Nephron (organoid): ENCODE data around the gene PYCR2.

Experiments used
- H3K27ac Mint-ChIP-seq, 3 experiments: 2 replicates each; pipeline ENCODE4 v1.8.0; 2020; ENCODE audit warnings: mixed read lengths in 3 of 3, mild to moderate bottlenecking in 2 of 3, moderate library complexity in 1 of 3
- H3K27me3 Mint-ChIP-seq: 2 replicates; pipeline ENCODE4 v1.8.0; 2021; ENCODE audit warnings: low read depth, mild to moderate bottlenecking, moderate library complexity, mixed read lengths
- H3K36me3 Mint-ChIP-seq: 2 replicates; pipeline ENCODE4 v1.8.0; 2020; ENCODE audit warnings: low read depth, mixed read lengths
- H3K4me1 Mint-ChIP-seq: 2 replicates; pipeline ENCODE4 v1.8.0; 2020; ENCODE audit warnings: mixed read lengths
- H3K4me3 Mint-ChIP-seq, 3 experiments: 2 replicates each; pipeline ENCODE4 v1.8.0; 2020; ENCODE audit warnings: mild to moderate bottlenecking in 3 of 3, mixed read lengths in 3 of 3, moderate library complexity in 2 of 3
- H3K9me3 Mint-ChIP-seq: 2 replicates; pipeline ENCODE4 v1.8.0; 2020; ENCODE audit warnings: mixed read lengths
- CTCF ChIP-seq, 3 experiments: fragments of 200-600 bp; sonication (generic); IDR thresholded peaks; one replicate each; pipeline ENCODE4 v1.5.0; 2021; ENCODE audit warnings: antibody characterized with exemption in 3 of 3; ENCODE audit not compliant: unreplicated experiment in 3 of 3

The PYCR2 gene

GRCh38 chr1:225899044-225899925, 24.8 kb downstream of the PYCR2 start:
- TF ChIP-seq CTCF (IDR thresholded peaks at IDR 0.05; ENCODE audit: unreplicated experiment in 3 of 3): no peak
- H3K36me3 Mint-ChIP-seq: no peaks in the 10 kb centered on the region
- no peaks in the 10 kb centered on the region for H3K4me1 Mint-ChIP-seq
- no peaks in the 10 kb centered on the region for H3K27me3 Mint-ChIP-seq
- H3K4me3 Mint-ChIP-seq: no peak overlapping the region
- no peak overlapping the region for H3K27ac Mint-ChIP-seq
- H3K9me3 Mint-ChIP-seq: no peaks in the 10 kb centered on the region

- Mint-ChIP-seq H3K27me3 (no peaks in the 10 kb centered on the region), H3K4me1 (no peaks in the 10 kb centered on the region), H3K27ac (no peak overlapping the region), H3K4me3 (no peak overlapping the region), H3K36me3 (no peaks in the 10 kb centered on the region), H3K9me3 (no peaks in the 10 kb centered on the region)
- no peak for TF ChIP-seq CTCF (IDR thresholded peaks at IDR 0.05; ENCODE audit: unreplicated experiment in 3 of 3)
These were observed 26.2 kb downstream of the PYCR2 start for GRCh38 chr1:225897595-225898514.

DNA sequence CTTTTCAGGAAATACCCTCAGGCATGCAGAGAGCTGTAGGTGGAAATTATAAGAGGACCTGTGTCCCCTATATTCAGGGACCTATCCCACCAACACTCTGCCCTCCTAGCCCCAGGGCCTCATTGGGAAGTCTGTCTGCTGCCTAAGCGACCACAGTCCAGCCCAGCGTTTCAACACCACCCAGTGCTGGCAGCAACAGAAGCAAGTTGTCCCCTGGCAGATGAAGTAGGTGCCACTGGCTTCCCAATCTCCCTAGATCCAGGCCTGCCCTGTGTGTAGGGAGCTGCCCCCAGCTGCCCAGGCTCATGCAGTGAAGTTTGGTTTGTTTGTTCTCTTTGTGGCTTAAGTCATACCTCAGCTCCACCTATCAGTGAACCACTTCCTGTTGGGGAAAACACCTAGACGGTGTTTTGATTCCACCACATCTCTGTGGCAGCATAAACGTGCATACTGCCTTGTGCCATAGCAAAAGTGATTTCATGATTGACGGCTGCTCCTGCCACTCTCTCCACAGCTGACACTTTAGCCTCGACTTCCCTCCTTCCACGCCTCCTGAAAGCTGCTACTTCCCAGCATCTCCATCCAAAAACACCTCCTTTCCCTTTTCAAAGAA, 27.0 kb downstream of the PYCR2 start:
- no peak overlapping the region for H3K27ac Mint-ChIP-seq
- H3K27me3 Mint-ChIP-seq: no peaks in the 10 kb centered on the region
- no peaks in the 10 kb centered on the region for H3K4me1 Mint-ChIP-seq
- no peak overlapping the region for H3K4me3 Mint-ChIP-seq
- no peaks in the 10 kb centered on the region for H3K36me3 Mint-ChIP-seq
- no peak for TF ChIP-seq CTCF (IDR thresholded peaks at IDR 0.05; ENCODE audit: unreplicated experiment in 3 of 3)
- no peaks in the 10 kb centered on the region for H3K9me3 Mint-ChIP-seq

DNA sequence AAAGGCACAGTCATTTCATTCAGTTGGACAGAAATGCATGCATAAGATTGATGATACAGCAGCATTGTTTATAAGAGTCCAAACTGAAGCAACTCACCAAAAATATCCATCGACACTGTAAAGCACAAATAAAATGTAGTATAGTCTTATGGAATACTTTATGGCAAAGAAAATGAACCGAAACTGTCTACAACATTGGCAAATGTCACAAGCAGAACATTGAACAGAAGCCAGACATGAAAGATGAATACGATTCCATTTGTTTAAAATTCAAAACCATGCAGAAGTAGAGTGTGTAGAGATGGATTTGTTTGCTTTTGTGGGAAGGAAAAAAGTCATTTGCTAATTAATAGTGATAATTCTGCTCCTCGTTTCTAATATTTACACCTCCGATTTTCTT, 27.6 kb downstream of the PYCR2 start:
- Mint-ChIP-seq H3K36me3 (no peaks in the 10 kb centered on the region), H3K9me3 (no peaks in the 10 kb centered on the region), H3K27me3 (no peaks in the 10 kb centered on the region), H3K4me3 (no peak overlapping the region), H3K27ac (no peak overlapping the region), H3K4me1 (no peaks in the 10 kb centered on the region)
- no peak for TF ChIP-seq CTCF (IDR thresholded peaks at IDR 0.05; ENCODE audit: unreplicated experiment in 3 of 3)

- Mint-ChIP-seq H3K27me3 (no peaks in the 10 kb centered on the region), H3K4me3 (no peak overlapping the region), H3K4me1 (peaks cover 25% of the 10 kb centered on the region), H3K27ac (no peak overlapping the region), H3K36me3 (no peaks in the 10 kb centered on the region), H3K9me3 (no peaks in the 10 kb centered on the region)
- TF ChIP-seq CTCF (IDR thresholded peaks at IDR 0.05; ENCODE audit: unreplicated experiment in 3 of 3): no peak
These were observed 31.7 kb downstream of the PYCR2 start for GRCh38 chr1:225892307-225892706.
